Activated CD4-positive, alpha-beta memory T cell treated with anti-CD3 and anti-CD28 coated beads for 36 hours (primary cell): ENCODE measurements around the gene KIRREL3. TPM values are rescaled to one million over a fixed set of nuclear protein-coding genes. Genes with fewer than 3 reads are reported as not detected.

ENCODE experiments used
- CTCF ChIA-PET: fragments of 350-600 bp; sonication (Branson Sonifier 250); formaldehyde crosslinking; loops from one replicate; lab custom pipeline; 2021; ENCODE audit warnings: antibody characterized with exemption, inconsistent platforms; lab: Charles Lee
- POLR2A ChIA-PET: fragments of 350-600 bp; sonication (Branson Sonifier 250); formaldehyde crosslinking; loops from one replicate; lab custom pipeline; 2021; ENCODE audit warnings: antibody characterized with exemption; lab: Charles Lee
- DNase-seq: peaks from one replicate; pipeline ENCODE4 v3.0.0-alpha.2; 2020
- H3K27ac Mint-ChIP-seq: one replicate; pipeline ENCODE4 v1.8.0; 2021; ENCODE audit warnings: mixed read lengths
- H3K27me3 Mint-ChIP-seq: one replicate; pipeline ENCODE4 v1.8.0; 2021; ENCODE audit warnings: mixed read lengths
- H3K36me3 Mint-ChIP-seq: one replicate; pipeline ENCODE4 v1.8.0; 2021; ENCODE audit warnings: mixed read lengths
- H3K4me1 Mint-ChIP-seq: one replicate; pipeline ENCODE4 v1.8.0; 2021; ENCODE audit warnings: low read depth, mixed read lengths
- H3K4me3 Mint-ChIP-seq: one replicate; pipeline ENCODE4 v1.8.0; 2021; ENCODE audit warnings: mild to moderate bottlenecking, mixed read lengths
- H3K9me3 Mint-ChIP-seq: one replicate; pipeline ENCODE4 v1.8.0; 2021; ENCODE audit warnings: mixed read lengths
- intact Hi-C: fragments of 100-400 bp; cut with micrococcal nuclease; formaldehyde crosslinking; loops from one replicate; pipeline ENCODE4 v1.15.1; 2023
- total RNA-seq, 2 experiments: library from RNA; stranded (reverse); gene quantifications; one replicate each; pipeline ENCODE4 v1.2.3, GENCODE V29; 2021

Gene KIRREL3
- total RNA-seq, 2 experiments from 2014 or later: not detected

GRCh38 chr11:126544108-126545056 is 456.2 kb downstream of the KIRREL3 start:
- Mint-ChIP-seq H3K27ac (no peak overlapping the region), H3K36me3 (no peaks in the 10 kb centered on the region), H3K9me3 (no peaks in the 10 kb centered on the region), H3K27me3 (peaks cover 15% of the 10 kb centered on the region), H3K4me3 (no peak overlapping the region), H3K4me1 (no peaks in the 10 kb centered on the region)
- CTCF ChIA-PET: interaction anchor here (1.5 kb wide), 1 partner anchor 64 kb away, joined by 4 read pairs; no protein-coding TSS in a partner anchor
- POLR2A ChIA-PET: no interaction called here
- DNase-seq: no peak
- intact Hi-C loops: no loop called here

- Mint-ChIP-seq H3K9me3 (no peaks in the 10 kb centered on the region), H3K4me3 (no peak overlapping the region), H3K27ac (no peak overlapping the region), H3K4me1 (no peaks in the 10 kb centered on the region), H3K36me3 (no peaks in the 10 kb centered on the region), H3K27me3 (peaks cover 15% of the 10 kb centered on the region)
- CTCF ChIA-PET: no interaction called here
- DNase-seq: no peak
- POLR2A ChIA-PET: no interaction called here
- intact Hi-C loops: no loop called here
Observed at GRCh38 chr11:126543691-126544090, 456.9 kb downstream of the KIRREL3 start.

GRCh38 chr11:126542334-126543015 is 458.1 kb downstream of the KIRREL3 start:
- H3K4me3 Mint-ChIP-seq: no peak overlapping the region
- intact Hi-C loops: no loop called here
- H3K36me3 Mint-ChIP-seq: no peaks in the 10 kb centered on the region
- H3K27ac Mint-ChIP-seq: no peak overlapping the region
- ChIA-PET CTCF (no interaction called here), POLR2A (no interaction called here)
- H3K9me3 Mint-ChIP-seq: no peaks in the 10 kb centered on the region
- peaks cover 15% of the 10 kb centered on the region for H3K27me3 Mint-ChIP-seq
- DNase-seq: no peak
- no peaks in the 10 kb centered on the region for H3K4me1 Mint-ChIP-seq

GRCh38 chr11:126538071-126538470 is 462.5 kb downstream of the KIRREL3 start:
- POLR2A ChIA-PET: no interaction called here
- CTCF ChIA-PET: no interaction called here
- intact Hi-C loops: no loop called here
- DNase-seq: no peak
- no peaks in the 10 kb centered on the region for H3K9me3 Mint-ChIP-seq
- no peak overlapping the region for H3K4me3 Mint-ChIP-seq
- H3K27ac Mint-ChIP-seq: no peak overlapping the region
- peaks cover 7% of the 10 kb centered on the region for H3K27me3 Mint-ChIP-seq
- H3K36me3 Mint-ChIP-seq: no peaks in the 10 kb centered on the region
- no peaks in the 10 kb centered on the region for H3K4me1 Mint-ChIP-seq

GRCh38 chr11:126537492-126537891 is 463.1 kb downstream of the KIRREL3 start:
- Mint-ChIP-seq H3K9me3 (no peaks in the 10 kb centered on the region), H3K36me3 (no peaks in the 10 kb centered on the region), H3K27me3 (peaks cover 3% of the 10 kb centered on the region), H3K4me3 (no peak overlapping the region), H3K27ac (no peak overlapping the region), H3K4me1 (no peaks in the 10 kb centered on the region)
- CTCF ChIA-PET: no interaction called here
- POLR2A ChIA-PET: no interaction called here
- intact Hi-C loops: no loop called here
- no peak for DNase-seq

GRCh38 chr11:126534141-126534805 is 466.3 kb downstream of the KIRREL3 start:
- no peaks in the 10 kb centered on the region for H3K9me3 Mint-ChIP-seq
- H3K27ac Mint-ChIP-seq: no peak overlapping the region
- intact Hi-C loops: no loop called here
- no peak for DNase-seq
- ChIA-PET POLR2A (no interaction called here), CTCF (interaction anchor here (2.0 kb wide), 1 partner anchor 54 kb away, joined by 5 read pairs; no protein-coding TSS in a partner anchor)
- no peaks in the 10 kb centered on the region for H3K27me3 Mint-ChIP-seq
- H3K4me3 Mint-ChIP-seq: no peak overlapping the region
- no peaks in the 10 kb centered on the region for H3K36me3 Mint-ChIP-seq
- H3K4me1 Mint-ChIP-seq: no peaks in the 10 kb centered on the region

GRCh38 chr11:126533560-126533959 is 467.0 kb downstream of the KIRREL3 start:
- H3K36me3 Mint-ChIP-seq: no peaks in the 10 kb centered on the region
- H3K27ac Mint-ChIP-seq: no peak overlapping the region
- POLR2A ChIA-PET: no interaction called here
- no peaks in the 10 kb centered on the region for H3K9me3 Mint-ChIP-seq
- H3K4me3 Mint-ChIP-seq: no peak overlapping the region
- no peaks in the 10 kb centered on the region for H3K4me1 Mint-ChIP-seq
- no peaks in the 10 kb centered on the region for H3K27me3 Mint-ChIP-seq
- no peak for DNase-seq
- CTCF ChIA-PET: interaction anchor here (2.0 kb wide), 1 partner anchor 53 kb away, joined by 5 read pairs; no protein-coding TSS in a partner anchor
- intact Hi-C loops: no loop called here

GRCh38 chr11:126530416-126530815 is 470.2 kb downstream of the KIRREL3 start:
- POLR2A ChIA-PET: no interaction called here
- no peak overlapping the region for H3K4me3 Mint-ChIP-seq
- no peaks in the 10 kb centered on the region for H3K36me3 Mint-ChIP-seq
- intact Hi-C loops: no loop called here
- DNase-seq: no peak
- peaks cover 4% of the 10 kb centered on the region for H3K27me3 Mint-ChIP-seq
- H3K9me3 Mint-ChIP-seq: no peaks in the 10 kb centered on the region
- no peak overlapping the region for H3K27ac Mint-ChIP-seq
- CTCF ChIA-PET: no interaction called here
- no peaks in the 10 kb centered on the region for H3K4me1 Mint-ChIP-seq

GRCh38 chr11:126529037-126529436 is 471.5 kb downstream of the KIRREL3 start:
- intact Hi-C loops: no loop called here
- no peak for DNase-seq
- ChIA-PET CTCF (no interaction called here), POLR2A (no interaction called here)
- H3K27ac Mint-ChIP-seq: no peak overlapping the region
- no peaks in the 10 kb centered on the region for H3K36me3 Mint-ChIP-seq
- H3K9me3 Mint-ChIP-seq: no peaks in the 10 kb centered on the region
- no peak overlapping the region for H3K4me3 Mint-ChIP-seq
- H3K4me1 Mint-ChIP-seq: no peaks in the 10 kb centered on the region
- H3K27me3 Mint-ChIP-seq: peaks cover 4% of the 10 kb centered on the region

GRCh38 chr11:126528075-126528474 is 472.5 kb downstream of the KIRREL3 start:
- Mint-ChIP-seq H3K27ac (no peak overlapping the region), H3K9me3 (no peaks in the 10 kb centered on the region), H3K4me3 (no peak overlapping the region), H3K4me1 (no peaks in the 10 kb centered on the region), H3K27me3 (peaks cover 4% of the 10 kb centered on the region), H3K36me3 (no peaks in the 10 kb centered on the region)
- ChIA-PET CTCF (no interaction called here), POLR2A (no interaction called here)
- DNase-seq: no peak
- intact Hi-C loops: no loop called here

GRCh38 chr11:126527651-126528050 is 472.9 kb downstream of the KIRREL3 start:
- H3K4me1 Mint-ChIP-seq: no peaks in the 10 kb centered on the region
- H3K4me3 Mint-ChIP-seq: no peak overlapping the region
- no peaks in the 10 kb centered on the region for H3K36me3 Mint-ChIP-seq
- peaks cover 4% of the 10 kb centered on the region for H3K27me3 Mint-ChIP-seq
- H3K27ac Mint-ChIP-seq: no peak overlapping the region
- POLR2A ChIA-PET: no interaction called here
- CTCF ChIA-PET: no interaction called here
- no peak for DNase-seq
- intact Hi-C loops: no loop called here
- H3K9me3 Mint-ChIP-seq: no peaks in the 10 kb centered on the region

GRCh38 chr11:126526471-126526870 is 474.1 kb downstream of the KIRREL3 start:
- no peak for DNase-seq
- no peak overlapping the region for H3K27ac Mint-ChIP-seq
- H3K4me3 Mint-ChIP-seq: no peak overlapping the region
- H3K4me1 Mint-ChIP-seq: no peaks in the 10 kb centered on the region
- no peaks in the 10 kb centered on the region for H3K9me3 Mint-ChIP-seq
- peaks cover 4% of the 10 kb centered on the region for H3K27me3 Mint-ChIP-seq
- POLR2A ChIA-PET: no interaction called here
- H3K36me3 Mint-ChIP-seq: no peaks in the 10 kb centered on the region
- intact Hi-C loops: no loop called here
- CTCF ChIA-PET: no interaction called here
